Ovary (tissue), 9 donors: ENCODE data around the gene VAV3. TPM values are rescaled to one million over a fixed set of nuclear protein-coding genes. Genes with fewer than 3 reads are reported as not detected.

ENCODE experiments used
- DNase-seq, 5 donors: peaks; one replicate each; pipeline ENCODE4 v3.0.0-alpha.2; 2019 to 2020
- H3K27ac ChIP-seq, 2 donors: fragments of 200-600 bp; one replicate each; pipeline versions ENCODE4 v1.5.1 to v1.8.0; 2019 to 2022
- H3K27me3 ChIP-seq: fragments of 200-600 bp; one replicate; pipeline ENCODE4 v1.8.0; 2022
- H3K36me3 ChIP-seq: fragments of 200-600 bp; sonication (generic); one replicate; pipeline ENCODE4 v1.5.1; 2019
- H3K4me1 ChIP-seq: one replicate; pipeline ENCODE4 v1.8.1; 2013; ENCODE audit warnings: mild to moderate bottlenecking, moderate library complexity; ENCODE audit not compliant: insufficient read depth
- H3K4me3 ChIP-seq: fragments of 200-600 bp; sonication (generic); one replicate; pipeline ENCODE4 v1.5.1; 2017
- H3K9me3 ChIP-seq, 2 donors: fragments of 200-600 bp in 1 of 2; sonication (generic) in 1 of 2; one replicate each; pipeline versions ENCODE4 v1.5.1 to v1.8.1; 2013 to 2019; ENCODE audit warnings: mild to moderate bottlenecking in 1 of 2, moderate library complexity in 1 of 2
- EP300 ChIP-seq: sonication (generic); formaldehyde crosslinking; IDR thresholded peaks from one replicate; pipeline ENCODE4 v1.6.1; 2017; ENCODE audit warnings: antibody characterized with exemption
- POLR2A ChIP-seq: fragments of 450-650 bp; IDR thresholded peaks from one replicate; pipeline ENCODE4 v1.6.1; 2017; ENCODE audit warnings: antibody characterized with exemption, mild to moderate bottlenecking, moderate library complexity
- WGBS, 3 donors: extraction: QIAGEN DNeasy Blood & Tissue Kit in 1 of 3; methylation state at CpG; one replicate each; pipeline versions ENCODE4 v1.1.5 to v1.1.7; 2013 to 2017; 5-methylcytosine and 5-hydroxymethylcytosine counted together
- intact Hi-C, 4 donors: fragments of 100-400 bp; cut with DNase I; formaldehyde crosslinking; loops; one replicate each; pipeline versions ENCODE4 v1.11.0 to v1.15.1; 2022 to 2023
- polyA plus RNA-seq, 2 donors: library from polyadenylated mRNA; stranded (reverse); fragments of 200-250 nt in 1 of 2; fragments of 350-450 nt in 1 of 2; fragmentation: Illumina TruSeq in 1 of 2; extraction: RNeasy Lipid Tissue Mini Kit (QIAGEN cat#74804) in 1 of 2; gene quantifications; one replicate each; pipeline ENCODE4 v1.2.3, GENCODE V29; 2013 to 2014
- total RNA-seq, 7 donors: library from RNA; depleted of rRNA in 2 of 7; stranded (reverse); fragments of >200 nt in 2 of 7; fragmentation: NEBNext Ultra II Directional in 3 of 7; extraction: Animal tissue kit (Norgen Biotek cat#: 25700) in 3 of 7; gene quantifications; one replicate each; pipeline versions ENCODE4 v1.1.0 to v1.2.4, GENCODE V29; 2016 to 2023
- TF ChIP-seq, protein P1 (sequence below), 3 donors: fragments of 450-650 bp in 2 of 3; fragments of 200-600 bp in 1 of 3; IDR thresholded peaks; one replicate each; pipeline versions ENCODE4 v1.5.1 to v1.8.0; 2016 to 2022; ENCODE audit warnings: antibody characterized with exemption in 3 of 3, mild to moderate bottlenecking in 1 of 3
- donor health status: DM: no; HTN: no; CAD: no; lungs with moderate emphysema.
- donor health status: DM: no; HTN: no; CAD: no.
- donor health status: Bipolar disorder and iron deficiency.
- donor health status: DM: yes; HTN: yes; CAD: no.
- donor health status: DM: no; HTN: no; CAD: no.
- donor health status: DM: yes; HTN: yes; CAD: no.

VAV3 gene
- total and polyA plus RNA-seq, 9 donors = 0.78 to 7.4 (median 1.5) TPM

DNA sequence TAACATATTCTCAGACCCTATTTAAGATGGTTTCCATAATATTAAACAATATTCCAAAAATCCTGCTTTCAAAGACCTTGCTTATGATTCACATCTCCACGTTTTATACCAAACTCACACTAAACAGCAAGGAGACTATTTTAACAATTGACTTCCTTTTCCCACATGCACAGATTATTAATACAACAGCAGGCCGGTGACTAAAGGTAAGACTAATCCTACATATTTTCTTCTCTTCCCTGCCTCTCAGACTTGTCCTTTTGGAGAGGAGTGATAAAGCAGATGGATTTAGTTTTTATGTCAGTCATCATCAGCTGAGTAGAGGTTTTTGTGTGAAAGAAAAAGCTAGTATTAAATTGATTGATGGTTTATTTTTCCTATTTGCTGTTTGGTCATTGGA, 423.6 kb downstream of the VAV3 start:
- DNase-seq = no peak
- no peaks in the 10 kb centered on the region for H3K27me3 ChIP-seq
- no peak overlapping the region for H3K27ac ChIP-seq
- intact Hi-C loops = no loop called here
- no peaks in the 10 kb centered on the region for H3K36me3 ChIP-seq
- no peaks in the 10 kb centered on the region for H3K4me1 ChIP-seq
- no peaks in the 10 kb centered on the region for H3K9me3 ChIP-seq
- TF ChIP-seq, protein P1, sequence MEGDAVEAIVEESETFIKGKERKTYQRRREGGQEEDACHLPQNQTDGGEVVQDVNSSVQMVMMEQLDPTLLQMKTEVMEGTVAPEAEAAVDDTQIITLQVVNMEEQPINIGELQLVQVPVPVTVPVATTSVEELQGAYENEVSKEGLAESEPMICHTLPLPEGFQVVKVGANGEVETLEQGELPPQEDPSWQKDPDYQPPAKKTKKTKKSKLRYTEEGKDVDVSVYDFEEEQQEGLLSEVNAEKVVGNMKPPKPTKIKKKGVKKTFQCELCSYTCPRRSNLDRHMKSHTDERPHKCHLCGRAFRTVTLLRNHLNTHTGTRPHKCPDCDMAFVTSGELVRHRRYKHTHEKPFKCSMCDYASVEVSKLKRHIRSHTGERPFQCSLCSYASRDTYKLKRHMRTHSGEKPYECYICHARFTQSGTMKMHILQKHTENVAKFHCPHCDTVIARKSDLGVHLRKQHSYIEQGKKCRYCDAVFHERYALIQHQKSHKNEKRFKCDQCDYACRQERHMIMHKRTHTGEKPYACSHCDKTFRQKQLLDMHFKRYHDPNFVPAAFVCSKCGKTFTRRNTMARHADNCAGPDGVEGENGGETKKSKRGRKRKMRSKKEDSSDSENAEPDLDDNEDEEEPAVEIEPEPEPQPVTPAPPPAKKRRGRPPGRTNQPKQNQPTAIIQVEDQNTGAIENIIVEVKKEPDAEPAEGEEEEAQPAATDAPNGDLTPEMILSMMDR (IDR thresholded peaks at IDR 0.05) = no peak
- TF ChIP-seq EP300 = no peak
- no peak for TF ChIP-seq POLR2A
- 69 to 79% (median 77%) methylated on average over 2 of the region's 2 CpGs for WGBS, 3 donors
- no peak overlapping the region for H3K4me3 ChIP-seq

DNA sequence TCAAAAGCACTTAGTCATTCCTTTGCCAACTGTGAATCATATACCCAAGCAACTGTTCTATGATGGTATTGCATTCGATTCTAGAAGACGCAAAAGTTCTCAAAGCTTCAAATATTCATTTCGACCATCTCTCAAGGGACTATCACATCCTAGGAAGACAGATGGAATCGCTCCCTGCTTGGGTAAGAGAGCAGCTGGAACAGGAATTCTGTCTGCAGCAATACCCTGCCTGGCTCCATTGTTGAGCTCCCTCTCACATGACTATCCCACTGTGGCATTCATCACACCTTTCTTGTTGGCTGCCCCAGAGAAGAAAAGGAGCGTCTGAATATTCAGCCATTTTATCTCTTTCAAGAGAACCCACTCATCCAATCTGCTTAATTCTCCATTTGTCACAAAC, 426.5 kb downstream of the VAV3 start:
- Histone ChIP-seq H3K9me3 (no peaks in the 10 kb centered on the region), H3K27me3 (no peaks in the 10 kb centered on the region), H3K4me3 (no peak overlapping the region), H3K27ac (no peak overlapping the region), H3K4me1 (no peaks in the 10 kb centered on the region), H3K36me3 (no peaks in the 10 kb centered on the region)
- 86 to 92% (median 90%) methylated on average over 5 of the region's 5 CpGs for WGBS, 3 donors
- TF ChIP-seq, protein P1 (IDR thresholded peaks at IDR 0.05) = no peak
- TF ChIP-seq EP300 (no peak), POLR2A (no peak)
- intact Hi-C loops = no loop called here
- DNase-seq = no peak

DNA sequence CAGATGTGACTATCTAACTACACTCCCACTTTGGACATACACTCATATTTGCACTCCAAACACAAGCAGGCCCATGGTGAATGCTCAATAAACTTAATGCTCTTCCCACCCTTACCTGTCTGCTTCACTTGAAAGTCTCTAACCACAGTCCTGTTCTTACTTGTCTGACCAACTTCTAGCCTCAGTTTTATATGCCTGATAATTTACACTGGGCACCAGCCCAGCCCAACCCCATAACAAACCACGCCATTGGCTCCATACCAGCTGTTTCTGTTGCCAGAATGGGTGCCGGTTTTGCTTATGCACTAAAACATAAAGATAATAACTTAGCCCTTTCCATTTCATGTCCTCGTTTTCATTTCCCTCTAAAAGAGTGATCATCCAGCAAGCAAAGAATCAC, 428.7 kb downstream of the VAV3 start:
- Histone ChIP-seq H3K4me1 (no peaks in the 10 kb centered on the region), H3K4me3 (no peak overlapping the region), H3K27me3 (no peaks in the 10 kb centered on the region), H3K27ac (no peak overlapping the region), H3K36me3 (no peaks in the 10 kb centered on the region), H3K9me3 (no peaks in the 10 kb centered on the region)
- no peak for DNase-seq
- TF ChIP-seq POLR2A (no peak), EP300 (no peak)
- TF ChIP-seq, protein P1 (IDR thresholded peaks at IDR 0.05) = no peak
- WGBS, 3 donors = 11 to 25% (median 20%) methylated on average over 3 of the region's 3 CpGs
- intact Hi-C loops = no loop called here

DNA sequence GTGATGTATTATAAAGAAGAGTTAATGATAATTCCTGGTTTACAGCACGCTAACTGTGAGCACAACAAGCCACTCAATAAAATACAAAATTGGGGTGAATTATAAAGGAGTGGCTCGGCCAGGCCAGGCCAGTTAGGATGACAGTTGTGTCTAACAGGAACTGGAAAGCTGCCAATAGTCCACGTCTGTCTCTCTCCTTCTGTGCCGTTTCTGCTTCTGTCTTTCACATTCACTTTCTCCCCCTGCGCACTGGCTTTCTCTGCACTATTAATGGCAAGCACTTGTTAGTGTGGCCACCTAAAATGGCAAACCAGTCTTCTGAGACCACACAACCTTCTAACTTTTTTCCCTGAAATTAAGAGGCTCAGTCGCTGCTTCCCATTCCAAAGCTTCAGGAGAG, 429.9 kb downstream of the VAV3 start:
- no peaks in the 10 kb centered on the region for H3K36me3 ChIP-seq
- H3K9me3 ChIP-seq = no peaks in the 10 kb centered on the region
- 56 to 68% (median 66%) methylated on average over 6 of the region's 6 CpGs for WGBS, 3 donors
- H3K4me1 ChIP-seq = no peaks in the 10 kb centered on the region
- DNase-seq = no peak
- no peak overlapping the region for H3K27ac ChIP-seq
- no peak overlapping the region for H3K4me3 ChIP-seq
- intact Hi-C loops = no loop called here
- TF ChIP-seq POLR2A (no peak), EP300 (no peak)
- TF ChIP-seq, protein P1 (IDR thresholded peaks at IDR 0.05) = no peak
- H3K27me3 ChIP-seq = no peaks in the 10 kb centered on the region

DNA sequence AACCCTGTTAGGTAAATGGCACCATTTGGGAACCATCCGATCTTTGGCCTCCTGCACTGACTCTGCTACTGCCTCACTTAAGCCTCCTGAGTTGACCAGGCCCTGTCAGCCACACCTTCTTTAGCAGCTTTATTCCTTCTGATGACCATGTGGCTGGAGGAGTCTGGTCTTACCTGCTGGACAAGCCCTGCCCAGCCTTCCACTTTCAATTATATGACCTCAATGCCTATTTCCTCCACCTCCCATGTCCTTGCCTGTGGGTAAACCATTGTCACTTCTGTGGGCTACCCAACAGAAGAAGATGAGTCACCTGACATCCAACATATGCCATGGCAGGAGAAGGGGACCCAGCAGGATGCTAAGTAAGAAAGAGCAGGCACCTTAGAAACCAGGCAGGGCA, 430.3 kb downstream of the VAV3 start:
- Histone ChIP-seq H3K27me3 (no peaks in the 10 kb centered on the region), H3K4me1 (no peaks in the 10 kb centered on the region), H3K9me3 (no peaks in the 10 kb centered on the region), H3K4me3 (no peak overlapping the region), H3K36me3 (no peaks in the 10 kb centered on the region), H3K27ac (no peak overlapping the region)
- DNase-seq = no peak
- TF ChIP-seq POLR2A (no peak), EP300 (no peak)
- TF ChIP-seq, protein P1 (IDR thresholded peaks at IDR 0.05) = no peak
- intact Hi-C loops = no loop called here
- WGBS, 3 donors = 88 to 100% (median 98%) methylated on average over 1 of the region's 1 CpG
